ENCODE data around the gene STX7.

Gene STX7

GRCh38 chr6:132405143-132405915, 107.6 kb downstream of the STX7 start:
- DNase-seq, result no peak

GRCh38 chr6:132404736-132405135, 108.2 kb downstream of the STX7 start:
- no peak for DNase-seq

- DNase-seq, result no peak
Observed at GRCh38 chr6:132404330-132404729, 108.6 kb downstream of the STX7 start.

- no peak for DNase-seq
Observed at GRCh38 chr6:132401618-132402285, 111.2 kb downstream of the STX7 start.

- peak; percentile 21 for DNase-seq
Observed at GRCh38 chr6:132400883-132401617, 111.9 kb downstream of the STX7 start, which contains the start of gene MOXD1. TSS of gene MOXD1 (minus strand) at chr6:132401475. CDS start at chr6:132401426, 49 bp downstream.

- no peak for DNase-seq
Observed at GRCh38 chr6:132400555-132400882, 112.4 kb downstream of the STX7 start.

- DNase-seq, result no peak
Observed at GRCh38 chr6:132399376-132400074, 113.4 kb downstream of the STX7 start.

Data from hematopoietic multipotent progenitor cell treated with erythropoietin and hydrocortisone succinate and interleukin-3 and kit ligand, for 6 days (in vitro differentiated cells).